ENCODE measurements around the gene TRERF1. TPM values are rescaled to one million over a fixed set of nuclear protein-coding genes. Genes with fewer than 3 reads are reported as not detected.

Gene TRERF1
- total and polyA plus RNA-seq, 2 of the 8 experiments (the other 6 are each of a cell fraction or from before 2014, with no cell fraction given): 10.8 to 21.5 TPM

GRCh38 chr6:42294759-42295158 lies 157.0 kb downstream of the TRERF1 start:
- Histone ChIP-seq H3K4me1 (replicated peaks in 1 of 4; ENCODE audit: control insufficient read depth in 3 of 4, insufficient read depth in 4 of 4, low read length in 3 of 4) (peaks cover 0 to 3% (median 0%) of the 10 kb centered on the region in 4 experiments; a peak in 1 of 7 replicates), H3K9me3 (ENCODE audit: insufficient read depth in 2 of 2, low read depth in 1 of 2, low read length in 1 of 2) (no peaks in the 10 kb centered on the region), H3K23me2 (ENCODE audit: low read depth, low read length) (no peaks in the 10 kb centered on the region), H3K79me1 (ENCODE audit: low read depth, low read length) (peaks cover 6% of the 10 kb centered on the region; the same call in 1 of the 2 replicates), H3K14ac (ENCODE audit: insufficient read length) (no peak overlapping the region), H3K4me3 (ENCODE audit: extremely low read depth in 1 of 4, insufficient read depth in 2 of 4, low read depth in 3 of 4, low read length in 4 of 4) (no peak overlapping the region), H3K79me2 (ENCODE audit: control insufficient read depth in 1 of 2, insufficient read depth in 2 of 2, low read length in 2 of 2) (peaks cover 0 to 16% of the 10 kb centered on the region in 2 experiments; a peak in 1 of 4 replicates), H2BK120ac (replicated peaks; ENCODE audit: low read depth, low read length) (no peak overlapping the region), H3K4ac (replicated peaks; ENCODE audit: insufficient read length, low read depth, low read length) (no peak overlapping the region), H3K56ac (replicated peaks; ENCODE audit: insufficient read length, low read depth, low read length) (no peak overlapping the region), H2BK20ac (ENCODE audit: low read length) (no peak overlapping the region), H2AK5ac (ENCODE audit: low read depth, low read length) (no peak overlapping the region), H2BK12ac (ENCODE audit: low read depth, low read length) (no peak overlapping the region), H3K36me3 (ENCODE audit: control insufficient read depth in 2 of 4, insufficient read depth in 4 of 4, low read length in 3 of 4) (peaks cover 0 to 6% (median 2%) of the 10 kb centered on the region in 4 experiments; a peak in 3 of 8 replicates), H3K27me3 (replicated peaks in 1 of 4; ENCODE audit: control insufficient read depth in 3 of 4, extremely low read depth in 1 of 4, insufficient read depth in 3 of 4, low read length in 3 of 4) (no peaks in the 10 kb centered on the region), H2BK5ac (ENCODE audit: low read depth, low read length) (no peak overlapping the region), H3K23ac (ENCODE audit: insufficient read length) (no peak overlapping the region), H4K5ac (ENCODE audit: insufficient read length, low read depth, low read length) (no peak overlapping the region), H3K9ac (replicated peaks in 1 of 4; ENCODE audit: extremely low read depth in 1 of 4, low read depth in 3 of 4, low read length in 3 of 4) (no peak overlapping the region), H4K20me1 (replicated peaks in 1 of 2; ENCODE audit: control insufficient read depth in 1 of 2, insufficient read depth in 2 of 2, low read length in 2 of 2) (no peaks in the 10 kb centered on the region), H3K18ac (ENCODE audit: extremely low read depth, low read length) (no peak overlapping the region), H2BK15ac (ENCODE audit: low read length) (no peak overlapping the region), H3K4me2 (ENCODE audit: insufficient read depth in 1 of 2, low read depth in 2 of 2, low read length in 2 of 2) (no peak overlapping the region), H2AFZ (ENCODE audit: low read length) (no peak overlapping the region), H3K27ac (ENCODE audit: low read depth, low read length) (no peak overlapping the region), H4K91ac (replicated peaks; ENCODE audit: insufficient read length, low read length) (no peak overlapping the region), H4K8ac (ENCODE audit: extremely low read depth, insufficient read depth, low read length) (no peak overlapping the region)
- TF ChIP-seq CREB1 (IDR thresholded peaks at IDR 0.05) (no peak), MAX (IDR thresholded peaks at IDR 0.05) (no peak), CEBPB (IDR thresholded peaks at IDR 0.05; ENCODE audit: low read depth, low read length) (no peak), HDAC2 (IDR thresholded peaks at IDR 0.05; ENCODE audit: borderline replicate concordance in 1 of 2, low read depth in 2 of 2, low read length in 2 of 2) (no peak), YY1 (IDR thresholded peaks at IDR 0.05; ENCODE audit: low read depth, low read length) (no peak), MAFK (IDR thresholded peaks at IDR 0.05; ENCODE audit: low read depth, low read length) (no peak), SP4 (IDR thresholded peaks at IDR 0.05; ENCODE audit: low read length) (no peak)
- ChIA-PET POLR2A (ENCODE audit: partially characterized antibody) (interaction anchor here (0.6 kb wide), 1 partner anchor 461 kb away, joined by 3 read pairs; no protein-coding TSS in a partner anchor), CTCF (ENCODE audit: partially characterized antibody) (interaction anchor here (0.6 to 7.1 kb wide), 7 partner anchors 9 to 253 kb away, joined by 3 to 39 read pairs (median 3); no protein-coding TSS in a partner anchor)
- no peak for FAIRE-seq
- 91% methylated on average over 3 of the region's 3 CpGs; no CpG with 5 or more reads in 1 of the 2 experiments for WGBS, 2 experiments (ENCODE audit: extremely low coverage in 1 of 2, insufficient coverage in 1 of 2, insufficient read length in 1 of 2, insufficient replicate concordance in 2 of 2, low coverage in 1 of 2, low lambda C conversion rate in 2 of 2, missing lambda C conversion rate in 1 of 2)
- DNase-seq (ENCODE audit: low read depth in 1 of 2, low spot score in 2 of 2): no peak

All from H1 (cell line).